HG03139 (cell line): ENCODE data around the gene ARHGEF11.

Experiments used
- ATAC-seq: cut with Tn5 transposase; IDR thresholded peaks from one replicate; pipeline ENCODE4 v1.9.1; 2021; ENCODE audit not compliant: unreplicated experiment

ARHGEF11 gene

DNA sequence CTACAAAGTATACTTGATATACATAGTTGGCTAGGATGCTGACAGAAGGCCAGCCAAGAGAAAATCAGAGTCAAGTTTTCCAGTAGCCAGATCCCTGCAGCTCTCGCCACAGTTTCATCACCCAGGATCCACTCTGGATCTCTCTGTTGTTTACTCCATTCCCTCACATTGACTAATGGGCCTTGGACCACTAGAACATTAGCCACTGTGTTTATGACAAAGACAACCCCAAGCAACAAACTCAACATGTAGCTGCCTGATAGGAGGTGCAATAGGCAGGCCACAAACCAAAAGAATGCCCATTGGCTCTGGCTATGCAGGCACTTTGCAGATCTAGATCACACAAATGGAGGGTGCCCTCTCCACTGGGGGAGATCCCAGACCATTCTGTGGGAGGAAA lies 44.2 kb downstream of the ARHGEF11 start:
- ATAC-seq = no peak

DNA sequence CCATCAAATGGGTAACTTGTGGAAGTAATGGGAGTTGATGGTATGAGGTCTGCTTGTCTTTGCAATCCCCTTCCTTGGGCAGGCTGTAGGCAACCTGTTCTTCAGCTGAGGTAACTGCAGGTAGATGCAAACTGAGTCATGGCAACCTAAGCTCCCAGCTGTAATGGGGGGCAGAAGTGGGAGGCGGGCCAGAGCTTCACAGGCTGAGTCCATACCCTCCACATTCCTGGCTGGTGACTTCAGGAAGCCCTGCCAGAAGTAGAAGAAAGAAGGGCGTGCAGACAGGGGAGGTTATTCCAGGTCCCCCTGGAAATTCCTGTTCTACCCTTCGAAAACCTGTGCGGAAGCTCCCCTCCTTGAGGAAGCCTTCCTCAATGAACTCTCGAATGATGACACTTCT lies 44.9 kb downstream of the ARHGEF11 start:
- no peak for ATAC-seq

DNA sequence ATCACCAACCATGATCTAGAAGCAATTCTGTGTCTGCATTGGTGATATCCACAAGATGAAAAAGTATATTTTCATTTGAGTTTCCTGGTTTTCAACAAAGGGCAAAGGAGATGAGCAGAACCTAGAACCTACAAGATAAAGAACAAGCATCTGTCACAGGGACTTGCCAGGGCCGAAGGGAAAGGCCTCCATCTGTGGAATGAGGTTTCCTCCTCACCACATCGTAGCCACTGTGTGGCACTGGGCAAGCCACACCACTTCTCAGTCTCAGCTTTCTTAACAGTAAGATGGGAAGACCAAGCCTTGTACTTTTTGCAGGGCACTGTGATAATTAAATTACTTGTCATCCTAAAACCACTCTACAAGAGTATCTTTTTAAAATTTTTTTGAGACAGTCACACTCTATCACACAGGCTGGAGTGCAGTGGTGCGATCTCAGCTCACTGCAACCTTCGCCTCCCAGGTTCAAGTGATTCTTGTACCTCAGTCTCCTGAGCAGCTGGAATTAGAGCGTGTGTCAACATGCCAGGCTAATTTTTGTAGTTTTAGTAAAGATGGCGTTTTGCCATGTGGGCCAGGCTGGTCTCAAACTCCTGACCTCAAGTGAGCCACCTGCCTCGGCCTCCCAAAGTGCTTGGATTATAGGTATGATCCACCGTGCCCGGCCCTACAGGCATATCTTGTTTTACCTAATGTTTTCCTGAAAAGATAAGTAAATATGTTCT lies 45.8 kb downstream of the ARHGEF11 start:
- no peak for ATAC-seq

- ATAC-seq = no peak
Measured at GRCh38 chr1:156998840-156999500, 46.6 kb downstream of the ARHGEF11 start.

GRCh38 chr1:156998301-156998700 lies 47.2 kb downstream of the ARHGEF11 start:
- ATAC-seq = no peak

GRCh38 chr1:156995412-156995811 lies 50.1 kb downstream of the ARHGEF11 start:
- no peak for ATAC-seq

- ATAC-seq = no peak
Measured at GRCh38 chr1:156994277-156994676, 51.3 kb downstream of the ARHGEF11 start.

DNA sequence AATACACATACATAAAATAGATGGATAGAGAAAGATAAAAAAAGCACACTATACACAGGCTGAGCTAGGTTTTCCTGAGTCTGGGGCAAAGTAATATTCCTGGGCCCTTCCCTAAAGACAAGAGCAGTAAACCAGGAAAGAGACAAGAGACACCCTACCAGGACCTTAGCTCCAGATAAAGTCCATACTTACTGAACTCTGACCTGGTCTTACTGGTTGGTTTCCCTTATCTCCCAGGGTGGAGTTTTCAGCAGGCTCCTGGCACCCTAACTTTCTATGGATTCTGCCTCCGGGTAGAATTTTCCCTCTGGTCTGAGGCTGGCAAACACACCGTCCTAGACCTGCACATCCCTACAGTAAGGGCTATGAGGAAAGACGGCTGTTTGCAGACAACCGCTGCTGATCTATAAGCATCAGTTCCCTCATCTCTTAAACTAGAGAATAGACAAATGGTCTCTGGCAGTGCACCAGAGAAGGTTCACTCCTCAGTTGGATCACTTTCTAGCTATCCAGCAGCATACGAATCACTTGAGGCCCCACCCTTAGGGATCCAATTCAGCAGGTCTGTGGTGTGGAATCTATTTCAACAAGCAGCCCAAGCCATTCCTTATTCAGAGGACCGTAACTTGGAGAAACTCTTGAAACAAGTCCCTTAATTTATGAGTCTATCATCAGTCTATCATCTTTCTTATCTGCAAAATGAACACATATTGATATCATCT lies 52.0 kb downstream of the ARHGEF11 start:
- ATAC-seq = no peak

DNA sequence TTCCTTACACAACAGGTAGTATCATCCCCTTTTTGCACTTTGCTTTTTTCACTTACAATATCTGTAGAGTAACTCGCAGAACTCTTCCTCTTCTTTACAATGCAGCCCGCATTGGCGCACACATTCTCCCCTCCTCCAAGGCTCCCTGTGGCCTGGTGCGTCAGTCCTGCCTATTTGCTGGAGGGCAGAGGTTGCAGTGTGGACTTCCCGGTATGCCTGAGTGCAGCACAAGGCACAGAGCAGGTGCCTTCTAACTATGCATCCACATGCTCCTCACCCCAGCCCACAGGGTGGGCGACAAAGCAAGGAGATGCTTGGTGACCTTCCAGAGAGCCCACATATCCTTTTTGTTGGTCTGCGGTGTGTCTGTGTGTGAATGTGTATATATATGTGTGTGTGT lies 53.3 kb downstream of the ARHGEF11 start:
- no peak for ATAC-seq

DNA sequence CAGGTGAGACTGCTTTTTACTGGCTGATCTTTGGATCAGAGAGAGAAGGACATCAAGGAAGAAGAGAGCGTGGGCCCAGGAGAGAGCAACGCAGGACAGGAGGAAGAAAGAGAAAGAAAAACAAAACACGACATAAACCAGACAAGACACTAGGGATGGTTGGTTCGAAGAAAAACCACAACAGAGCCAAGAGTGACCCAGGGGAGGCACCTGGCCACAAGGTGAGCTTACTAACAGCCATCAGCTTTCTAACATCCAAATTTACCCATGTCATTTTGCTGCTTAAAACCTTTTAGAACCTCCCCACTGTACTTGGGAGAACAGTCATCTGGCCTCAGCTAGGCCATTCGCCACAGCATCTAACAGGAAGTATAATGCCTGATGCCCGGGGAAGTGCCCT lies 57.8 kb downstream of the ARHGEF11 start:
- no peak for ATAC-seq

- ATAC-seq = no peak
Measured at GRCh38 chr1:156980551-156980950, 65.0 kb downstream of the ARHGEF11 start.

- ATAC-seq = no peak
Measured at GRCh38 chr1:156975084-156975483, 70.5 kb downstream of the ARHGEF11 start.

- ATAC-seq = no peak
Measured at GRCh38 chr1:156973417-156973816, 72.1 kb downstream of the ARHGEF11 start.

- ATAC-seq = no peak
Measured at GRCh38 chr1:156970017-156970416, 75.5 kb downstream of the ARHGEF11 start.

- ATAC-seq = no peak
Measured at GRCh38 chr1:156969496-156969895, 76.0 kb downstream of the ARHGEF11 start.

GRCh38 chr1:156964441-156964840 lies 81.1 kb downstream of the ARHGEF11 start:
- no peak for ATAC-seq

GRCh38 chr1:156963621-156964020 lies 81.9 kb downstream of the ARHGEF11 start:
- no peak for ATAC-seq

DNA sequence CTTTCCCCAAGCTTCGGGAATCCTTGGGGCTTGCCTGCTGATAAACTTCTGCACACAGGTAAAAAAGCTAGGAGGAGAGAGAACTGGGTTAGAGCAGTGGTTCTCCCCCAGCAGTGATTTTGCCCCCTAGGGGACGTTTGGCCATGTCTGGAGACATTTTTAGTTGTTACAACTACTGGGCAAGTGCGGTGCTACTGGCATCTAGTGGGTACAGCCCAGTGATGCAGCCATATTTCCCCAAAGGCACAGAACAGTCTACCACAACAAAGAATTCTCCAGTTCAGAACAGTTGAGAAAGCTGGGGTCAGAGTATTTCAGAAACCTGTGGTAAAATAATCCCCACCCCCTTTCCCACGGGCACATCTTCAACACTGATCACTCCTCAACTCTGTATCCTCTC lies 83.8 kb downstream of the ARHGEF11 start:
- ATAC-seq = no peak

DNA sequence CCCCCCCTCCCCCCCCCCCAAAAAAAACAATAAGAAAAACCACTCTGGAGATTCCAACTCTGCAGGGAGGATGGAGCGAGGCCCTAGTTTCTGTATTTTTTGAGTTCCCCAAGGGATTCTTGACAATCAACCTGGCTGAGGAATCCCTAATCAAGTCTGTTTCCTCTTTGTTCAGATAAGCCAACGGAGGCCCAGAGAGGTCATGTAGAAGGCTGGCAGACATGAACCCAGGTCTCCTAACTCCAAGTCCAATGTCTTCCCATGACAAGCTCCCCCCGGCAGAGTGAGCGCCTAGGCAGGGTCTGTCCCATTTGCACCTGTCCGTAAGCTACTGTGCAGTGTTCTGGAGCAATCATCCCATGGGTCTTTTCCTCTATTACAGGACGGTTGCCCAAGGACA lies 85.6 kb downstream of the ARHGEF11 start:
- no peak for ATAC-seq

GRCh38 chr1:156959414-156959813 lies 86.1 kb downstream of the ARHGEF11 start:
- no peak for ATAC-seq

- no peak for ATAC-seq
Measured at GRCh38 chr1:156958247-156958714, 87.3 kb downstream of the ARHGEF11 start.

DNA sequence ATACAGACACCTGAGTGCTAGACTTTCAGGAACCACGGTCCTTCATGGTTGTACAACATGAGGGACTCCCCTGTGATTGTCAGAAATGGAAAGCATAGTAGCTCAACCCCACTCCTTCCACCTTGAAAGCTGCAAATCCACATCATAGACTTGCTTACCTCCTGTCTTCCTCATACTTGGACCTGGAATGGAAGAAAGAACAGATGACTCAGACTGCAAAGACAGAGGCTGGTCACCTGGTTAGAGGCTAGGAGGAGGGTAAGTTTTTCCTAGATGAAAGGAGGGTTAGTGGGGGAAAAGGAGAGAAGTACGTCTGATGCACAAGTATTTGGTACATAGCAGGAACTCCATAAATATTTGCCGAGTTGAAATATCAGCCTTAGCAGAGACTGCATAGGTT lies 87.9 kb downstream of the ARHGEF11 start:
- no peak for ATAC-seq
